Prostate gland (tissue), 2 donors: Measurements from ENCODE around the gene ATRN. TPM values are rescaled to one million over a fixed set of nuclear protein-coding genes. Genes with fewer than 3 reads are reported as not detected.

Experiments used
- DNase-seq: peaks from one replicate; pipeline ENCODE4 v3.0.0-alpha.2; 2019; ENCODE audit warnings: low spot score
- H3K27ac ChIP-seq, 2 donors: fragments of 200-600 bp; sonication (generic); 2 replicates each; pipeline ENCODE4 v1.5.1; 2017 to 2019
- H3K27me3 ChIP-seq: fragments of 200-600 bp; sonication (generic); replicated peaks from 2 replicates; pipeline ENCODE4 v1.5.1; 2019; ENCODE audit not compliant: insufficient read depth
- H3K36me3 ChIP-seq, 2 donors: fragments of 200-600 bp; sonication (generic); 1 replicate in 1 of 2; 2 replicates in 1 of 2; pipeline versions ENCODE4 v1.5.1 to v1.8.1; 2017 to 2019
- H3K4me1 ChIP-seq: fragments of 200-600 bp; sonication (generic); replicated peaks from 2 replicates; pipeline ENCODE4 v1.5.1; 2019
- H3K4me3 ChIP-seq, 2 donors: fragments of 200-600 bp; sonication (generic); 2 replicates each; pipeline ENCODE4 v1.5.1; 2017 to 2019
- H3K9me3 ChIP-seq: fragments of 200-600 bp; sonication (generic); 2 replicates; pipeline ENCODE4 v1.5.1; 2017
- CTCF ChIP-seq, 4 experiments: fragments of 200-600 bp in 2 of 4; fragments of 450-650 bp in 2 of 4; sonication (generic) in 2 of 4; IDR thresholded peaks; 1 replicate in 3 of 4; 2 replicates in 1 of 4; pipeline ENCODE4 v1.5.1; 2016 to 2019; ENCODE audit warnings: antibody characterized with exemption in 4 of 4, mild to moderate bottlenecking in 2 of 4, moderate library complexity in 2 of 4
- POLR2A ChIP-seq: fragments of 450-650 bp; IDR thresholded peaks from one replicate; pipeline ENCODE4 v1.6.1; 2016; ENCODE audit warnings: antibody characterized with exemption, mild to moderate bottlenecking
- POLR2AphosphoS5 ChIP-seq: sonication (generic); formaldehyde crosslinking; IDR thresholded peaks from one replicate; pipeline ENCODE4 v1.6.1; 2017; ENCODE audit warnings: antibody characterized with exemption
- WGBS: methylation state at CpG from one replicate; pipeline ENCODE4 v1.1.5; 2018; 5-methylcytosine and 5-hydroxymethylcytosine counted together
- intact Hi-C: fragments of 100-400 bp; cut with DNase I; formaldehyde crosslinking; loops from one replicate; pipeline ENCODE4 v1.14.2; 2022
- total RNA-seq, 2 donors: library from RNA; depleted of rRNA; stranded (reverse); fragments of >200 nt; gene quantifications; one replicate each; pipeline ENCODE4 v1.1.0, GENCODE V29; 2016

Gene ATRN
- total RNA-seq, 2 donors from 2014 or later: 34.6 to 38.1 TPM

GRCh38 chr20:3696200-3696599, 225.4 kb downstream of the ATRN start:
- intact Hi-C loops: no loop called here

GRCh38 chr20:3696745-3697587, 226.1 kb downstream of the ATRN start:
- H3K4me1 ChIP-seq: no peaks in the 10 kb centered on the region
- intact Hi-C loops: no loop called here
- no peaks in the 10 kb centered on the region for H3K36me3 ChIP-seq
- no peak for DNase-seq
- H3K27me3 ChIP-seq: no peaks in the 10 kb centered on the region
- WGBS: 89% methylated on average over 12 of the region's 15 CpGs
- TF ChIP-seq POLR2AphosphoS5: no peak
- TF ChIP-seq CTCF (IDR thresholded peaks at IDR 0.05): no peak
- TF ChIP-seq POLR2A: no peak
- H3K9me3 ChIP-seq: no peaks in the 10 kb centered on the region
- no peak overlapping the region for H3K4me3 ChIP-seq
- H3K27ac ChIP-seq: no peak overlapping the region

More at GRCh38 chr20:3696200-3696599, 225.4 kb downstream of the ATRN start:
- TF ChIP-seq POLR2AphosphoS5 (no peak), POLR2A (no peak), CTCF (IDR thresholded peaks at IDR 0.05) (no peak)
- H3K4me1 ChIP-seq: no peaks in the 10 kb centered on the region
- no peak overlapping the region for H3K27ac ChIP-seq
- H3K4me3 ChIP-seq: no peak overlapping the region
- no peaks in the 10 kb centered on the region for H3K9me3 ChIP-seq
- no peaks in the 10 kb centered on the region for H3K27me3 ChIP-seq
- DNase-seq: no peak
- H3K36me3 ChIP-seq: no peaks in the 10 kb centered on the region
- WGBS: 100% methylated on average over 1 of the region's 1 CpG

GRCh38 chr20:3697588-3698305, 226.9 kb downstream of the ATRN start:
- 75% methylated on average over 16 of the region's 18 CpGs for WGBS
- no peaks in the 10 kb centered on the region for H3K4me1 ChIP-seq
- no peaks in the 10 kb centered on the region for H3K27me3 ChIP-seq
- H3K4me3 ChIP-seq: no peak overlapping the region
- no peak for DNase-seq
- no peaks in the 10 kb centered on the region for H3K9me3 ChIP-seq
- no peak overlapping the region for H3K27ac ChIP-seq
- intact Hi-C loops: no loop called here
- TF ChIP-seq POLR2AphosphoS5: no peak
- TF ChIP-seq CTCF (IDR thresholded peaks at IDR 0.05): no peak
- TF ChIP-seq POLR2A: no peak
- H3K36me3 ChIP-seq: no peaks in the 10 kb centered on the region

- H3K27ac ChIP-seq: no peak overlapping the region
- no peaks in the 10 kb centered on the region for H3K36me3 ChIP-seq
- H3K9me3 ChIP-seq: no peaks in the 10 kb centered on the region
- no peak for TF ChIP-seq POLR2AphosphoS5
- TF ChIP-seq POLR2A: no peak
- TF ChIP-seq CTCF (IDR thresholded peaks at IDR 0.05): no peak
- H3K4me1 ChIP-seq: no peaks in the 10 kb centered on the region
- DNase-seq: no peak
- 80% methylated on average over 6 of the region's 6 CpGs for WGBS
- intact Hi-C loops: no loop called here
- no peaks in the 10 kb centered on the region for H3K27me3 ChIP-seq
- H3K4me3 ChIP-seq: no peak overlapping the region
These were observed 227.8 kb downstream of the ATRN start for GRCh38 chr20:3698591-3699001.
